ENCODE results near the gene SNX4. TPM values are rescaled to one million over a fixed set of nuclear protein-coding genes. Genes with fewer than 3 reads are reported as not detected.

The SNX4 gene
- total RNA-seq, 1 donor from 2014 or later: 37.8 TPM

- no peak for DNase-seq (ENCODE audit: low read depth)
- no peak for TF ChIP-seq CTCF (IDR thresholded peaks at IDR 0.05; ENCODE audit: insufficient read depth, low read length, poor library complexity, severe bottlenecking)
- Histone ChIP-seq H3K27me3 (ENCODE audit: control insufficient read depth, insufficient read depth, low read length) (no peaks in the 10 kb centered on the region), H3K36me3 (ENCODE audit: control insufficient read depth, insufficient read depth, low read length) (no peaks in the 10 kb centered on the region), H3K4me3 (ENCODE audit: low read depth, low read length) (no peak overlapping the region)
Measured at GRCh38 chr3:125515421-125515820, 4.6 kb downstream of the SNX4 start.

GRCh38 chr3:125513490-125514115, 6.4 kb downstream of the SNX4 start:
- no peaks in the 10 kb centered on the region for H3K36me3 ChIP-seq (ENCODE audit: control insufficient read depth, insufficient read depth, low read length)
- no peak for DNase-seq (ENCODE audit: low read depth)
- no peak overlapping the region for H3K4me3 ChIP-seq (ENCODE audit: low read depth, low read length)
- no peak for TF ChIP-seq CTCF (IDR thresholded peaks at IDR 0.05; ENCODE audit: insufficient read depth, low read length, poor library complexity, severe bottlenecking)
- no peaks in the 10 kb centered on the region for H3K27me3 ChIP-seq (ENCODE audit: control insufficient read depth, insufficient read depth, low read length)

- TF ChIP-seq CTCF (IDR thresholded peaks at IDR 0.05; ENCODE audit: insufficient read depth, low read length, poor library complexity, severe bottlenecking): no peak
- DNase-seq (ENCODE audit: low read depth): no peak
- no peak overlapping the region for H3K4me3 ChIP-seq (ENCODE audit: low read depth, low read length)
- no peaks in the 10 kb centered on the region for H3K27me3 ChIP-seq (ENCODE audit: control insufficient read depth, insufficient read depth, low read length)
- H3K36me3 ChIP-seq (ENCODE audit: control insufficient read depth, insufficient read depth, low read length): no peaks in the 10 kb centered on the region
Measured at GRCh38 chr3:125512135-125512920, 7.7 kb downstream of the SNX4 start.

GRCh38 chr3:125511420-125512118, 8.4 kb downstream of the SNX4 start:
- no peak for TF ChIP-seq CTCF (IDR thresholded peaks at IDR 0.05; ENCODE audit: insufficient read depth, low read length, poor library complexity, severe bottlenecking)
- no peak for DNase-seq (ENCODE audit: low read depth)
- no peak overlapping the region for H3K4me3 ChIP-seq (ENCODE audit: low read depth, low read length)

GRCh38 chr3:125507128-125507527, 12.9 kb downstream of the SNX4 start:
- H3K27me3 ChIP-seq (ENCODE audit: control insufficient read depth, insufficient read depth, low read length): no peaks in the 10 kb centered on the region
- H3K36me3 ChIP-seq (ENCODE audit: control insufficient read depth, insufficient read depth, low read length): peaks cover 3% of the 10 kb centered on the region
- no peak for DNase-seq (ENCODE audit: low read depth)
- no peak overlapping the region for H3K4me3 ChIP-seq (ENCODE audit: low read depth, low read length)
- no peak for TF ChIP-seq CTCF (IDR thresholded peaks at IDR 0.05; ENCODE audit: insufficient read depth, low read length, poor library complexity, severe bottlenecking)

More at GRCh38 chr3:125511420-125512118, 8.4 kb downstream of the SNX4 start:
- Histone ChIP-seq H3K27me3 (ENCODE audit: control insufficient read depth, insufficient read depth, low read length) (no peaks in the 10 kb centered on the region), H3K36me3 (ENCODE audit: control insufficient read depth, insufficient read depth, low read length) (no peaks in the 10 kb centered on the region)

Data from kidney epithelial cell (primary cell).